ENCODE data around the gene GFER. TPM values are rescaled to one million over a fixed set of nuclear protein-coding genes. Genes with fewer than 3 reads are reported as not detected.

Gene GFER
- total RNA-seq, 2 experiments from 2014 or later = 33.5 to 33.9 TPM

GRCh38 chr16:1997494-1998359 lies 13.7 kb downstream of the GFER start:
- CTCF ChIA-PET = interaction anchor here (1.0 kb wide), 1 partner anchor 25 kb away, joined by 3 read pairs; no protein-coding TSS in a partner anchor
- Mint-ChIP-seq H3K4me1 (ENCODE audit: low read depth) (peaks cover 15% of the 10 kb centered on the region), H3K27me3 (no peaks in the 10 kb centered on the region), H3K4me3 (no peak overlapping the region), H3K9me3 (no peaks in the 10 kb centered on the region), H3K36me3 (ENCODE audit: low read depth) (peaks cover 27% of the 10 kb centered on the region), H3K27ac (no peak overlapping the region)
- TF ChIP-seq CTCF (IDR thresholded peaks at IDR 0.05) = no peak
- intact Hi-C loops (cut with micrococcal nuclease) = no loop called here
- ATAC-seq (no peak), DNase-seq (no peak)
- POLR2A ChIA-PET = interaction anchor here (0.9 to 29.2 kb wide), 5 partner anchors 10 to 154 kb away, joined by 3 to 505 read pairs (median 7); partner anchors contain the start of genes NDUFB10, NOXO1, RNF151 and RPS2

GRCh38 chr16:1998360-1998835 lies 14.4 kb downstream of the GFER start:
- ATAC-seq (no peak), DNase-seq (no peak)
- H3K4me3 Mint-ChIP-seq = no peak overlapping the region
- no peak for TF ChIP-seq CTCF (IDR thresholded peaks at IDR 0.05)
- ChIA-PET CTCF (interaction anchor here (1.0 kb wide), 1 partner anchor 24 kb away, joined by 3 read pairs; no protein-coding TSS in a partner anchor), POLR2A (interaction anchor here (0.9 to 29.2 kb wide), 2 partner anchors 10 to 33 kb away, joined by 3 to 505 read pairs; partner anchors contain the start of genes NDUFB10, RNF151, RPS2 and TBL3)
- intact Hi-C loops (cut with micrococcal nuclease) = no loop called here
- peaks cover 13% of the 10 kb centered on the region for H3K4me1 Mint-ChIP-seq (ENCODE audit: low read depth)
- H3K27me3 Mint-ChIP-seq = no peaks in the 10 kb centered on the region
- no peaks in the 10 kb centered on the region for H3K9me3 Mint-ChIP-seq
- no peak overlapping the region for H3K27ac Mint-ChIP-seq
- H3K36me3 Mint-ChIP-seq (ENCODE audit: low read depth) = peaks cover 27% of the 10 kb centered on the region

- Mint-ChIP-seq H3K4me3 (no peak overlapping the region), H3K27ac (no peak overlapping the region), H3K4me1 (ENCODE audit: low read depth) (peaks cover 11% of the 10 kb centered on the region), H3K36me3 (ENCODE audit: low read depth) (peaks cover 27% of the 10 kb centered on the region), H3K9me3 (no peaks in the 10 kb centered on the region), H3K27me3 (no peaks in the 10 kb centered on the region)
- CTCF ChIA-PET = interaction anchor here (1.0 kb wide), 1 partner anchor 23 kb away, joined by 3 read pairs; no protein-coding TSS in a partner anchor
- intact Hi-C loops (cut with micrococcal nuclease) = no loop called here
- no peak for TF ChIP-seq CTCF (IDR thresholded peaks at IDR 0.05)
- ATAC-seq (no peak), DNase-seq (no peak)
- POLR2A ChIA-PET = interaction anchor here (0.9 to 1.0 kb wide), 2 partner anchors 9 to 34 kb away, joined by 3 read pairs; no protein-coding TSS in a partner anchor
These were observed 15.1 kb downstream of the GFER start for GRCh38 chr16:1998852-1999801.

GRCh38 chr16:1999866-2000514 lies 16.0 kb downstream of the GFER start:
- H3K4me1 Mint-ChIP-seq (ENCODE audit: low read depth) = peaks cover 14% of the 10 kb centered on the region
- ATAC-seq (no peak), DNase-seq (no peak)
- no peaks in the 10 kb centered on the region for H3K9me3 Mint-ChIP-seq
- H3K27me3 Mint-ChIP-seq = no peaks in the 10 kb centered on the region
- no peak overlapping the region for H3K27ac Mint-ChIP-seq
- intact Hi-C loops (cut with micrococcal nuclease) = no loop called here
- ChIA-PET CTCF (no interaction called here), POLR2A (interaction anchor here (0.9 to 1.8 kb wide), 3 partner anchors 11 to 155 kb away, joined by 3 to 4 read pairs (median 3); partner anchors contain the start of gene TRAF7)
- H3K36me3 Mint-ChIP-seq (ENCODE audit: low read depth) = peaks cover 29% of the 10 kb centered on the region
- no peak overlapping the region for H3K4me3 Mint-ChIP-seq
- no peak for TF ChIP-seq CTCF (IDR thresholded peaks at IDR 0.05)
